ENCODE results near the gene CD22. TPM values are rescaled to one million over a fixed set of nuclear protein-coding genes. Genes with fewer than 3 reads are reported as not detected.

Gene CD22
- total RNA-seq, 1 experiment from 2014 or later = not detected

- Histone ChIP-seq H4K20me1 (ENCODE audit: control insufficient read depth, insufficient read depth, insufficient read length) (no peaks in the 10 kb centered on the region), H3K23ac (ENCODE audit: insufficient read length, low read depth, low read length) (no peak overlapping the region)
- no CpG with 5 or more reads among the region's 2 CpGs for WGBS (ENCODE audit: extremely low coverage, insufficient read length, low lambda C conversion rate)
Observed at GRCh38 chr19:35383536-35383935, 54.5 kb downstream of the CD22 start.

More at GRCh38 chr19:35383536-35383935, 54.5 kb downstream of the CD22 start:
- no peak overlapping the region for H2BK12ac ChIP-seq (ENCODE audit: insufficient read length, low read depth, low read length)
- no peak overlapping the region for H3K4ac ChIP-seq (ENCODE audit: low read depth, low read length)
- no peak overlapping the region for H4K91ac ChIP-seq (ENCODE audit: insufficient read length, low read depth, low read length)
- no peak overlapping the region for H4K8ac ChIP-seq (replicated peaks; ENCODE audit: insufficient read length, low read depth, low read length)
- no peak overlapping the region for H3K4me3 Mint-ChIP-seq
- no peaks in the 10 kb centered on the region for H3K4me1 ChIP-seq (ENCODE audit: insufficient read depth, low read length)
- H3K56ac ChIP-seq (ENCODE audit: insufficient read length, low read depth, low read length) = no peak overlapping the region
- H3K9me3 Mint-ChIP-seq = peaks cover 42 to 55% of the 10 kb centered on the region in 2 experiments
- H3K27me3 Mint-ChIP-seq (ENCODE audit: low read depth) = peaks cover 33% of the 10 kb centered on the region
- no peak overlapping the region for H3T11ph ChIP-seq (ENCODE audit: low read length)
- peaks cover 5 to 11% (median 9%) of the 10 kb centered on the region in 3 experiments; a peak in 6 of 7 replicates for H3K36me3 Mint-ChIP-seq (ENCODE audit: insufficient read depth in 1 of 3, low read depth in 3 of 3)
- H3K9ac ChIP-seq (ENCODE audit: extremely low read depth, insufficient read length, low read length) = no peak overlapping the region
- no peak overlapping the region for H3K4me2 ChIP-seq (ENCODE audit: insufficient read depth, insufficient read length, low read length)
- no peaks in the 10 kb centered on the region for H3K79me2 ChIP-seq (ENCODE audit: insufficient read depth, low read length)
- no peak overlapping the region for H2BK5ac ChIP-seq (ENCODE audit: insufficient read length, low read length)
- no peaks in the 10 kb centered on the region for H3K79me1 ChIP-seq (ENCODE audit: insufficient read depth, low read depth, low read length, poor library complexity, severe bottlenecking)
- H3K4me1 Mint-ChIP-seq = peaks cover 5 to 7% of the 10 kb centered on the region in 2 experiments
- DNase-seq = no peak
- H2BK15ac ChIP-seq (ENCODE audit: low read depth, low read length) = no peak overlapping the region
- no peak for TF ChIP-seq CTCF (conservative IDR thresholded peaks at IDR 0.05)
- H4K5ac ChIP-seq (ENCODE audit: insufficient read length, low read depth, low read length) = no peak overlapping the region
- no peak overlapping the region for H3K27ac Mint-ChIP-seq
- no peak overlapping the region for H3K27ac ChIP-seq (ENCODE audit: insufficient read length, low read depth, low read length)
- H2AK5ac ChIP-seq (ENCODE audit: insufficient read length, low read length) = no peak overlapping the region
- no peak overlapping the region for H2AFZ ChIP-seq (ENCODE audit: low read length)
- peaks cover 20% of the 10 kb centered on the region for H3K9me3 ChIP-seq (ENCODE audit: control insufficient read depth, low read depth, low read length)
- H3K27me3 ChIP-seq (ENCODE audit: insufficient read depth, low read length) = no peaks in the 10 kb centered on the region
- H2BK120ac ChIP-seq (ENCODE audit: low read depth, low read length, poor library complexity, severe bottlenecking) = no peak overlapping the region
- no peaks in the 10 kb centered on the region for H3K23me2 ChIP-seq (ENCODE audit: insufficient read length, low read depth, low read length, poor library complexity, severe bottlenecking)
- no peak overlapping the region for H3K14ac ChIP-seq (ENCODE audit: insufficient read depth, low read length)
- no peak overlapping the region for H2BK20ac ChIP-seq (ENCODE audit: low read depth, low read length, poor library complexity, severe bottlenecking)
- no peak overlapping the region for H3K18ac ChIP-seq (ENCODE audit: insufficient read length, low read depth, low read length)

Data from H9 (cell line).